NCI-H524 (cell line): ENCODE results near the gene DMPK.
"Not testable (repeated sequence)": the region's sequence is repeated elsewhere in the genome, so short reads cannot be mapped to it uniquely, and the experiment has no call there.

Source experiments
- DNase-seq, 2 experiments: peaks; one replicate each; lab custom pipeline; 2025; lab: John Stamatoyannopoulos, UW

Gene DMPK

GRCh38 chr19:45814851-45815480 lies 32.7 kb upstream of the DMPK start, which contains the start of gene RSPH6A:
RSPH6A (minus strand) TSS chr19:45815308; CDS start chr19:45815176, 132 bp downstream.
- no peak for DNase-seq

GRCh38 chr19:45814166-45814780 lies 32.0 kb upstream of the DMPK start:
- no peak for DNase-seq

- DNase-seq: no peak
Observed at GRCh38 chr19:45812297-45812696, 30.0 kb upstream of the DMPK start.

DNA sequence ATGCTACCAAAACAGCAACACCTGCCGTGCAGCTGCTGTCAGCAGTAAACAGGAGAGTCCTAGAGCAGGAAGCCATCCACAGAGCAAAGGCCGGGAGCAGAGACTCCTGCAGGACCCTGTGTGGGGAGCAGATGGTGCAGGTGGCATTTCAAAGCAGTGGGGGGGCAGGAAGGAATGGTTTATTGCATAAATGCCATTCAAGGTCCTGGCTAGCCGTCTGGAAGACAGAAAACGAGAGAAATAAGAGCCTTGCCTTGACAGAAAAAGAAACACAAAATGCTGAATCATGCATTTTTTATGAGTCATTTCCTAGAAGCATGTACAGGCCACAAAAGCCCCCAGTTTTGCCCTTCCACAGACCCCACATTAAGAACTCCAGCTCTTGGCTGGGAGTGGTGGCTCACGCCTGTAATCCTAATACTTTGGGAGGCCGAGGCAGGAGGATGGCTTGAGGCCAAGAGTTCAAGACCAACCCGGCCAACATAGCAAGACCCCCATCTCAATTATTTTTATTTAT lies 27.4 kb upstream of the DMPK start:
- DNase-seq: peak; percentile 60 to 80

DNA sequence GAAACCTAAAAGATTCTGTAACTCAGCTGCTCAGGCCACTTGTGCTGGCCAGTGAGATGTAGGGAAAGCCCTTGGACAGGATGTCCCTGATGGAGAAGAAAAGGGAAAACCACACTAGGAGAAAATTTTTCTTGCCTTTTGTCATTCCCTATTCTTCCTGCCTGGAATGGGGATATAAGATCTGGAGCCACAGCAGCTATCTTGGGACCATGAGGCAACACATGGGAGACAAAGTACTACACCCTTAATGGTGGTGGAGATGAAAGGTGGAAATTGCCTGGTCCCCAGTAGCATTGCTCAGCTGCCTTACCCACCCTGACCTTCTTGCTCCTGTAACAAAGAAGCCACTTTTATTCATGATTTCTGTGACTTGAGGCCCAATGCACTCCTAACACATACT lies 23.4 kb upstream of the DMPK start:
- no peak for DNase-seq

- no peak for DNase-seq
Observed at GRCh38 chr19:45804959-45805230, 22.6 kb upstream of the DMPK start.

DNA sequence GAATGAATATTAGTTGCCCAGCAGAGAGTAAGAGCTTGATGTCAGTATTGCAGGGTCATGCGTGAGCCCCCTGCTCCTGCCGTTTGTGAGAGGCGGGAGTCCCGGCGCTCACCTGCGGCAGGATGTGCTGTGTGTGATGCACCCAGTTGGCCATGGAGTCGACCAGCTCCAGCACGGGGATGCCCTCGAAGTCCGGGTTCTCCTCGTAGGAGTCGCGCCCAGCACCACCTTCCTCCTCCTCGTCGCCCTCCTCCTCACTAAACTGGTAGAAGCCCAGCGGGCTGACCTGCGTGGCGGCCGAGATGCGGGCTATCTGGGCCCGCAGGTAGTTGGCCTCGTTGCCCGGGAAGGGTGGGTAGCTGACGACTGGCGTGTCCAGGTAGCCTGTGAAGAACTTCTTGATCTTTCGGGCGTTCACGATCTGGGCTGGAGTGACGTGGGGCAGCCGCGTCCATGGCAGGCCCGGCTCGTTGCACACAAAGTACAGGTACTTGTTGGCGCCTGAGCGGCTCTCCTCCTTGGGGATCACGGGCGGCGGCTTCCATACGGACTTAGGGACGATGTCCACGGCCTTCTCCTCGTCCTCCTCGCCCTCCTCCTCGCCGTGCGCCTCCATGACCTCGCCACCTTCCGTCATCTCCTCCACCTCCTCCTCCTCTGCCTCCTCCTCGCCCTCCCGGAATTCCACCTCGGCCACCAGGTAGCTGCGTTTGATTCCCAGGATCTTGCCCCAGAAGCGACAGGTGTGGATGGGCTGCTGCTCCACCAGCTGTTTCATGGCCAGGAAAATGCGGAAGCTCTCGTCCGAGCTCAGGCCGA lies 22.1 kb upstream of the DMPK start:
- no peak for DNase-seq

GRCh38 chr19:45801603-45802175 lies 19.4 kb upstream of the DMPK start:
- DNase-seq: no peak

DNA sequence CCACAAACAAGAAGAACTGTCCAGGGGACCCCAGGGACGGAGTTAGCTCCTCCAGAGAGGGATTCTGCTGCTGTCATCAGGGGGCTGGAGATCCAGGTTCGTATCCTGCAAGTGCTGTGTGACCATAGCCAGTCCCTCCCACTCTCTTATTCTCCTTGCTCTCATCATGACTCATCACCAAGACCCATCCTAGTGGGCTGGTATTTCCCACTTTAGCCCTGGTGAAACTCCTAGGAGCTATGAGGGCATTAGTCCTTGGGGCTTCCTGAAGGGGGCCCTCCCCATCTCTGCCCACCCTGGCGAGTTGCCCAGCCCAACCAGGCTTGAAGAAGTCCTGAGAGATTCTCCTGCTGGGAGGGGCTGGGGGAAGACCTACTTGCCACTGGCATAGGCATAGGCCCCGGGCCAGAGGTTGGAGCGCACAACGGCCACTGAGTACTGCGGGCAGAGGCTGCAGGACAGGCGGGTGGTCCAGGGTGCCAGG lies 17.8 kb upstream of the DMPK start:
- no peak for DNase-seq

- not testable (repeated sequence) for DNase-seq
Observed at GRCh38 chr19:45799541-45799940, 17.3 kb upstream of the DMPK start.

DNA sequence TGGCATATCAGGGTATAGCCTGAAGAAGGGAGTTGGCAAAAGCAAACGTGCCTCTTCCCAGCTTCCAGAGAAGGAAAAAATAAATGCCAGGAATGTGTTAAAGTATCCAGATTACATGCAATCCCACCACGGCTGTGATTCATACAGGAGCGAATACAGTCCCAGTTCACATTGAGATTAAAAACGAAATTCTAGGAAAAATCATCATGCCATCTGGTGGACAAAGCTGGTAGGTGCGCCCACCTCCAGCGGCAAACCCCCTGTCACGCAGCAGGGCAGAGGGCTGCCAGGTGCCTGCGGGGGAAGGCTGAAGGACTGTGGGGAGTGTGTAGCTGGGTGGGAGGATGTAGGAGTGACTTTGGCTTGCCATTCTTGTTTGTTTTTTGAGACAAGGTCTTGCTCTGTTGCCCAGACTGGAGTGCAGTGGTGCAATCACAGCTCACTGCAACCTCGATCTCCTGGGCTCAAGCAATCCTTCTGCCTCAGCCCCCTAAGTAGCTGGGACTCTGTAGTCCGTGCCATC lies 16.8 kb upstream of the DMPK start:
- DNase-seq: peak in 1 of 2 experiments; percentile 52

DNA sequence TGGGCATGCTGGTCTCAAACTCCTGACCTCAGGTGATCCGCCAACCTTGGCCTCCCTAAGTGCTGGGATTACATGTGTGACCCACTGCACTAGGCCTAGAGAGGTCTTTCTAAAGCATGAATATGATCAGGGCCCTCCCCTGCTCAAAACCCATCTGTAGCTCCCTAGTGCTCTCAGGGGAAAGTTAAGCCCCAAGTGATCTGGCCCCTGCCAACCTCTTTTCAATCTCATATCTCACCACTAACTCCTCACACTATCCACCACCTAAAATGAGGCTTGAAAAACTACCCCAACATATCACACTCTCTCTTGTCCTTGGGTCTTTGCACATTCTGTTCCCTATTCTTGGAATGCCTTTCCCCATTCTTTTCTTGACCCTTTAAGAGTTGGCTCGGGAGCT lies 12.3 kb upstream of the DMPK start:
- DNase-seq: no peak

GRCh38 chr19:45793876-45794275 lies 11.6 kb upstream of the DMPK start:
- DNase-seq: no peak

DNA sequence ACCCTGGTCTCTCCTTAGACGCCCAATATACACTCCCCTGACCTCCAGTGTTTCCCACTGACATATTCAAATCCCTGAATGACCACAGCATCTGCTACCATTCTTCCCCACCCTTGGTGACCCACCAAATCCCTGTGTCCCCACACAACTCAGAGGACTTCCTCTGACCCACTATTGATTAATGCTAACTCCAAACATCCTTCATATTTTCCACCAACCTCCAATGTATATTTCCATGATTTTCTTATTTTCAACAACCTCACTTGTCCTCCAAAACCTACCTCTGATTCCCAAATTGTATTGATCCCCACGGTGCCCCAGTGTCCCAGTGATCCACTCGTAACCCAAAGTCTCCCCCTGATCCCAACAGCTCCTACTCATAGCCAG lies 10.9 kb upstream of the DMPK start:
- no peak for DNase-seq

- peak; percentile 94 to 96 for DNase-seq
Observed at GRCh38 chr19:45792470-45793177, 10.3 kb upstream of the DMPK start, which contains the start of gene DMWD. DMWD (minus strand) TSS chr19:45792845; CDS start chr19:45792756, 89 bp downstream.

GRCh38 chr19:45791744-45792469 lies 9.6 kb upstream of the DMPK start:
- no peak for DNase-seq

DNA sequence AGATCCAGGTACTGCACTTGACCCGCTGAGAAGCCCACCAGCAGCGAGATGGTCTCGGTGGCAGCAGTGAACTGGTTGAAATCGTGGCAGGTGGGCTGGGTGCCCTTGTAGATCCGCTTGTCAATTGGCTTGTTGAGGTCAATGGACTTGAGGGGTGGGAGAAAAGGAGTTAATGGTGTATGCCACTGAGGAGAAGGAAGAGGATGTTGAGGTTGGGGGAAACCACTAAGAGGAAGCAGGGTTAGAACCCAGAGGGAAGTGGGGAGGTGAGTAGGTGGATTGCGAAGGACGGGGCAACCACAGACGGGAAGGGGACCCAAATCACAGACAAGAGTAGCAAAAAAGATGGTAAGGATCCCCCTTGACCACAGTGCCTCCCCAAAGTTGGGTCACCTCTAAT lies 8.7 kb upstream of the DMPK start:
- no peak for DNase-seq

GRCh38 chr19:45789035-45789786 lies 6.9 kb upstream of the DMPK start:
- DNase-seq: no peak

GRCh38 chr19:45786533-45786894 lies 4.2 kb upstream of the DMPK start:
- no peak for DNase-seq
